HL-60 (cell line): ENCODE results near the gene LRRC71.

Experiments used
- DNase-seq, 2 experiments: peaks; one replicate each; pipeline ENCODE4 v3.0.0-alpha.2; 2010 to 2020; ENCODE audit warnings: low read depth in 1 of 2, low spot score in 1 of 2
- H3K27ac ChIP-seq: fragments of 250-450 bp; sonication (Bioruptor Pico); replicated peaks from 2 replicates; pipeline ENCODE4 v1.5.1; 2020; ENCODE audit warnings: mild to moderate bottlenecking, moderate library complexity
- H3K27me3 ChIP-seq: fragments of 250-450 bp; sonication (Bioruptor Pico); 2 replicates; pipeline ENCODE4 v1.5.1; 2021; ENCODE audit warnings: mild to moderate bottlenecking, moderate library complexity; ENCODE audit not compliant: insufficient read depth, poor library complexity, severe bottlenecking
- H3K4me3 ChIP-seq: replicated peaks from 2 replicates; pipeline ENCODE4 v1.5.1; 2011; ENCODE audit warnings: mild to moderate bottlenecking, control low read depth, low read length; ENCODE audit not compliant: insufficient read depth
- CTCF ChIP-seq: IDR thresholded peaks from one replicate; pipeline ENCODE4 v1.5.1; 2011; ENCODE audit warnings: low read length, control low read depth, inconsistent platforms; ENCODE audit not compliant: insufficient read depth
- GABPA ChIP-seq: IDR thresholded peaks from 2 replicates; pipeline ENCODE4 v1.6.1; 2012; ENCODE audit warnings: low read depth
- POLR2AphosphoS5 ChIP-seq: IDR thresholded peaks from 2 replicates; pipeline ENCODE4 v1.6.1; 2012; ENCODE audit warnings: low read depth
- REST ChIP-seq: IDR thresholded peaks from 2 replicates; pipeline ENCODE4 v1.6.1; 2012; ENCODE audit warnings: low read depth; ENCODE audit not compliant: insufficient replicate concordance
- SPI1 ChIP-seq: IDR thresholded peaks from 2 replicates; pipeline ENCODE4 v1.6.1; 2012; ENCODE audit warnings: low read depth, mild to moderate bottlenecking, borderline replicate concordance

The LRRC71 gene

GRCh38 chr1:156877433-156878170, 42.8 kb upstream of the LRRC71 start:
- Histone ChIP-seq H3K4me3 (no peak overlapping the region), H3K27me3 (peaks cover 34% of the 10 kb centered on the region), H3K27ac (no peak overlapping the region)
- DNase-seq = no peak
- no peak for TF ChIP-seq SPI1
- TF ChIP-seq POLR2AphosphoS5 = no peak
- TF ChIP-seq REST = no peak
- no peak for TF ChIP-seq GABPA
- no peak for TF ChIP-seq CTCF

GRCh38 chr1:156879876-156880275, 40.6 kb upstream of the LRRC71 start:
- DNase-seq = no peak
- Histone ChIP-seq H3K27me3 (peaks cover 31% of the 10 kb centered on the region), H3K4me3 (no peak overlapping the region), H3K27ac (no peak overlapping the region)
- TF ChIP-seq CTCF = no peak
- TF ChIP-seq REST = no peak
- no peak for TF ChIP-seq SPI1
- no peak for TF ChIP-seq POLR2AphosphoS5
- no peak for TF ChIP-seq GABPA

GRCh38 chr1:156880473-156880872, 40.0 kb upstream of the LRRC71 start:
- no peak overlapping the region for H3K4me3 ChIP-seq
- no peak for TF ChIP-seq REST
- no peak for TF ChIP-seq GABPA
- no peak for TF ChIP-seq CTCF
- no peak for TF ChIP-seq SPI1
- no peak for TF ChIP-seq POLR2AphosphoS5
- DNase-seq = no peak
- H3K27ac ChIP-seq = no peak overlapping the region
- peaks cover 30% of the 10 kb centered on the region for H3K27me3 ChIP-seq
